Spinal cord (tissue), 10 donors: ENCODE measurements around the gene CES4A. TPM values are rescaled to one million over a fixed set of nuclear protein-coding genes. Genes with fewer than 3 reads are reported as not detected.
"Not testable (repeated sequence)": the region's sequence is repeated elsewhere in the genome, so short reads cannot be mapped to it uniquely, and the experiment has no call there.

Experiments used
- DNase-seq, 6 donors: peaks; one replicate each; pipeline versions ENCODE4 v3.0.0 to v3.0.0-alpha.2; 2013 to 2015; ENCODE audit warnings: low spot score in 6 of 6, low read depth in 4 of 6
- H3K27ac ChIP-seq: one replicate; pipeline ENCODE4 v1.5.1; 2013; ENCODE audit warnings: low read depth, low read length, control low read depth
- H3K27me3 ChIP-seq: one replicate; pipeline ENCODE4 v1.6.1; 2013; ENCODE audit warnings: low read length; ENCODE audit not compliant: control insufficient read depth, insufficient read depth
- H3K36me3 ChIP-seq: one replicate; pipeline ENCODE4 v1.6.1; 2013; ENCODE audit warnings: low read length; ENCODE audit not compliant: control insufficient read depth, insufficient read depth
- H3K4me1 ChIP-seq: one replicate; pipeline ENCODE4 v1.6.1; 2013; ENCODE audit warnings: low read length; ENCODE audit not compliant: control insufficient read depth, insufficient read depth
- H3K4me3 ChIP-seq: one replicate; pipeline ENCODE4 v1.5.1; 2013; ENCODE audit warnings: low read depth, low read length, control low read depth
- H3K9me3 ChIP-seq: one replicate; pipeline ENCODE4 v1.6.1; 2013; ENCODE audit warnings: low read length; ENCODE audit not compliant: control insufficient read depth, insufficient read depth
- WGBS: methylation state at CpG from one replicate; pipeline ENCODE4 v1.1.5; 2013; ENCODE audit warnings: missing lambda C conversion rate; ENCODE audit not compliant: insufficient coverage; 5-methylcytosine and 5-hydroxymethylcytosine counted together
- polyA plus RNA-seq, 2 donors: library from polyadenylated mRNA; unstranded; fragments of 120-200 nt; gene quantifications; one replicate each; pipeline ENCODE4 v1.2.1, GENCODE V29; 2013; ENCODE audit not compliant: insufficient read length in 2 of 2
- total RNA-seq, 2 donors: library from RNA; depleted of rRNA in 1 of 2; stranded (reverse); fragments of 120-200 nt in 1 of 2; fragments of >200 nt in 1 of 2; gene quantifications; one replicate each; pipeline versions ENCODE4 v1.2.3 to v1.2.4, GENCODE V29; 2013 to 2014
- donor health status: healthy.

CES4A gene
- total and polyA plus RNA-seq, 4 donors, result 9.8 to 48.6 (median 20.5) TPM

DNA sequence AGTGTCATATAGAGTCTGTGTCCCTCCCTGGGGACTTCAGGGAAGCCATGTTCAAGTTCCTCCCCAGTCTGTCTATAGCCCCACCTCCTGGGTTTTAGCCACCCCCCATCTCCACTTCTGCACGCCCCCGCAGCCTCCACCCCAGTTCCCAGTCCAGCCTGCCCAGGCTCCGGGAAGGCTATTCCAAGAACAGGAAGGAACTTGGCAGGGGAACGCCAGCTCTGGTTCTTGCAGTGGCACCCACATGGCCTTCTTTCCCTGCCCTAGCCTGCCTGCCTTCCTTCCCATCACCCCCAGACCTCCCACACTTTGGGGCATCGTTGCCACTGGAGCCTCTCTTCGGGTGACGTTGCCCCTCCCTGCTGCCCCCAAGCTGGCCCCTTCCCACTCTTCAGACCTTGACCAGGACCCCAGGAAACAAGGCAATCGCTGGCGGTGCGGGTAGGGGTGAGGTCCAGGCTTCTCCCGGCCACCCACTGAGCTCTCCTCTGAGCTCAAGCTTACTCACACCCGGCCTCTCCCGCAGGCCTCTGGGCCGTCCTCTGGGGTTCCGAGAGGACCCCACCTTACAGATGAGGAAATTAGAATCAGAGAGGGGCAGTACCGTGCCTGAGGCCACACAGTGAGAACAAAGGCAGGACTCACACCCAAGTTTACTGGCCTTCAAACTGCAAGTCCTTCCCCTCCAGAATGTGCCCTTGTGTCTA lies 9.2 kb upstream of the CES4A start:
- Histone ChIP-seq H3K27me3 (no peaks in the 10 kb centered on the region), H3K9me3 (no peaks in the 10 kb centered on the region), H3K27ac (no peak overlapping the region), H3K36me3 (no peaks in the 10 kb centered on the region), H3K4me3 (no peak overlapping the region), H3K4me1 (peaks cover 3% of the 10 kb centered on the region)
- no peak for DNase-seq
- WGBS, result 66% methylated on average over 16 of the region's 16 CpGs

DNA sequence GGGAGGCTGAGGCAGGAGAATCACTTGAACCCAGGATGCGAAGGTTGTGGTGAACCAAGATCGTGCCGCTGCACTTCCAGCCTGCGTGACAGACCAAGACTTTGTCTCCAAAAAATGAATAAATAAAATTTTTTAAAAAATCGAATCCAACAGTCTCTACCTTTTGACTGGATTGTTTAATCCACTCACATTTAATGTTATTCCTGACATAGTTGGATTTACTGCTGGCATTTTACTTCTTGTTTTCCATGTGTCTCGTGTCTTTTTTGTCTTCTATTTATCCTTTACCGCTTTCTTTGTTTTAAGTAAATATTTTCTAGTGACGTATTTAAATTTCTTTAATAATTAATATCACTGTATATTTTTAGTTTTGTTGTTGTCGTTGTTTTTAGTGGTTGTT lies 5.4 kb upstream of the CES4A start:
- Histone ChIP-seq H3K27me3 (no peaks in the 10 kb centered on the region), H3K4me1 (peaks cover 3% of the 10 kb centered on the region), H3K9me3 (no peaks in the 10 kb centered on the region), H3K27ac (no peak overlapping the region), H3K4me3 (no peak overlapping the region), H3K36me3 (no peaks in the 10 kb centered on the region)
- DNase-seq, result no peak
- no CpG with 5 or more reads among the region's 9 CpGs for WGBS

DNA sequence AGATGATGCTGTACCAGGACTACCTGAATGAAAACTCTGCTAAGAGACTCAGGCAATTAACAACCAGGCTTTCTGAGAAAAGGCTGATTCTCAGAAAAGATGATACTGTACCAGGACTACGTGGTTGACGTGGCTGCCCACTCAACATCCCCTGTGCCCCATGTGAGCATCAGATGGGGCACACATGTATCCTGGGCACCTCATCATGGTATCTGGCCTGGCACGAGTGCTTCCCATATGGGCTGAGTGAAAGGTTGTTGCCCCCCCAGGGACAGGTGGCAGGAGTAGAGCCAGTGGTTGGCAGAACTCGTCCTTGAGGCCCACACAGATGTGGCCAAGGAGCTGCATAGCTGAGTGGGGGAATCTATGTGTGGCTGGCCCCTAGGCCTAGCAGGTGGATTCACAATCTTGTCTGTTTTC lies 3.5 kb upstream of the CES4A start:
- Histone ChIP-seq H3K27me3 (no peaks in the 10 kb centered on the region), H3K27ac (no peak overlapping the region), H3K4me1 (no peaks in the 10 kb centered on the region), H3K36me3 (no peaks in the 10 kb centered on the region), H3K4me3 (no peak overlapping the region), H3K9me3 (no peaks in the 10 kb centered on the region)
- 74% methylated on average over 4 of the region's 4 CpGs for WGBS
- no peak for DNase-seq

DNA sequence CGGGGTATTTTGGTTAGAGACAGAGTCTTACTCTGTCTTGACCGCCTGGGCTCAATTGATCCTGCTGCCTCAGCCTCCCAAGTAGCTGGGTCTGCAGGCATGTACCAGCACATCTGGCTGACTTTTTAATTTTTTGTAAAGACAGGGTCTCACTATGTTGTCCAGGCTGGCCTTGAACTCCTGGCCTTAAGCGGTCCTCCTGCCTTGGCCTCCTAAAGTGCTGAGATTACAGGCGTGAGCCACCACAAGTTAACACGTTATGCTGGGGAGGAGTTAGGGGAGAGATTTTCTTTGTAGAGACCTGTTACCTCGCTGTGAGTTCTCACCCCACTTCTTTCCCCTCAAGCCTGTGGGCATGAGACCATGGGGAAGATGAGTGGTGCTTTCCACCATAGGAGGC lies 1.8 kb upstream of the CES4A start:
- 95% methylated on average over 4 of the region's 6 CpGs for WGBS
- Histone ChIP-seq H3K9me3 (no peaks in the 10 kb centered on the region), H3K4me1 (no peaks in the 10 kb centered on the region), H3K36me3 (no peaks in the 10 kb centered on the region), H3K4me3 (no peak overlapping the region), H3K27me3 (no peaks in the 10 kb centered on the region), H3K27ac (no peak overlapping the region)
- DNase-seq, result no peak

DNA sequence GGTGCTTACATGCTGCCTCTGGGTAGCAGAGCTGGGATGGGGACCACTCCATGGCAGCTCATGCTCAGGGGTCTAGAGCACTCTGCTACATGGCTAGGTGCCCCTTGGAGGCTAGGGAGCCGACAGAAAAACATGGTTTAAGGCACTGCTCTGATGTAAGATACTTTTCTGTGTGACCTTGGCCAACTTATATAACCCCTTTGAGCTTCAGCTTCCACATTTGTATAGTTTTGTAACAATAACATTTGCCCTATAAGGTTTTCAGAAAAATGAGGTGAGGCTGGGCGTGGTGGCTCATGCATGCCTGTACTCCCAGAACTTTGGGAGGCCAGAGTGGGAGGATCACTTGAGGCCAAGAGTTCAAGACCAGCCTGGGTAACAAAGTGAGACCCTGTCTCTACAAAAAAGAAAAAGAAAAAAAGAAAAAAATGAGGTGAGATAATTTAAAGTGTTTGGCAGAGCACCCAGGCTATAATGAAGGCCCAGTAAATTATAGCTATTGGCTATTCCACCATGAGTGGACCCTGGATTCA lies 3.2 kb downstream of the CES4A start:
- Histone ChIP-seq H3K9me3 (no peaks in the 10 kb centered on the region), H3K27me3 (no peaks in the 10 kb centered on the region), H3K27ac (no peak overlapping the region), H3K4me1 (peaks cover 3% of the 10 kb centered on the region), H3K36me3 (no peaks in the 10 kb centered on the region), H3K4me3 (no peak overlapping the region)
- WGBS, result 91% methylated on average over 2 of the region's 2 CpGs
- no peak for DNase-seq

DNA sequence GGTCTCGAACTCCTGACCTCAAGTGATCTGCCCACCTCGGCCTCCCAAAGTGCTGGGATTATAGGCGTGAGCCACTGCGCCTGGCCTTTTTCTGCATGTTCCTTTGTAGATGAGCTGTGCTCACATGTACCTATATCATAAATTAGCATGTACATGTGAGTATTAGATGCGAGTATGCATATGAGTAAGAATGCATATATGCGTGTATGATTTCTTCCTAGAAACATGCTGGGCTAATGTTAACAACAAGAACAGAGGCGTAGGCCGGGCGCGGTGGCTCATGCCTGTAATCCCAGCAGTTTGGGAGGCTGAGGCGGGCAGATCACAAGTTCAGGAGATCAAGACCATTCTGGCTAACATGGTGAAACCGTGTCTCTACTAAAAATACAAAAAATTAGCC lies 5.2 kb downstream of the CES4A start:
- not testable (repeated sequence) for DNase-seq, H3K36me3 ChIP-seq, H3K27ac ChIP-seq

DNA sequence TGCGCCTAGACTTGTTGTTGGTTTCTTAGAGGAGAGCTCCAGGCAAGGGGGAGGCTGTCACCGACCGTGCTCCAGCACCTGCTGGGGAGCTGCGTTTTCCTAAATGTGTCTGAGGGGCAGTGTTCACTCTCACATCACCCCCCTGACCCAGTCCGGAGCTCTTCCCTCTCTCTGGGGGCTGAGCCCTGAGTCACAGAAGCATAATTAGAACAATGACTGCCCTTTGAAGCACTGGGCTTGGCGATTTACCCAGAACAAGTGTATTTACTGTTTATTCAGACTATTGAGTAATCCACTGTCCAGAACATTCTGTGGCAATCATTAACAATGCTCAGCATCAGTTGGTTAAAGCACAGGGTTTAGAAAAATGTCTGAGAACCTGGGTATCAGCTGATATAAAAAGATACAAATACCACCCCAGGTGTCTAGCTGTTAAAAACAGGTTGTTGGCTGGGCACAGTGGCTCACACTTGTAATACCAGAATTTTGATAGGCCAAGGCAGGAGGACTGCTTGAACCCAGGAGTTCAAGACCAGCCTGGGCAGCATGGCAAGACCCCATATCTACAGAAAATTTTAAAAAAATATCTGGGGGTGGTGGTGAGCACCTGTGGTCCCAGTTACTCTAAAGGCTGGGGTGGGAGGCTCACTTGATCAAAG lies 8.1 kb downstream of the CES4A start:
- Histone ChIP-seq H3K4me1 (peaks cover 16% of the 10 kb centered on the region), H3K9me3 (no peaks in the 10 kb centered on the region), H3K36me3 (peaks cover 2% of the 10 kb centered on the region), H3K27me3 (peaks cover 4% of the 10 kb centered on the region), H3K27ac (no peak overlapping the region), H3K4me3 (no peak overlapping the region)
- WGBS, result 44% methylated on average over 2 of the region's 6 CpGs
- peak in 1 of 6 donors; percentile 56 for DNase-seq

More for the DNA sequence above, 5.2 kb downstream of the CES4A start:
- not testable (repeated sequence) for H3K4me1 ChIP-seq, H3K27me3 ChIP-seq, H3K4me3 ChIP-seq, H3K9me3 ChIP-seq
- WGBS, result 98% methylated on average over 6 of the region's 12 CpGs

DNA sequence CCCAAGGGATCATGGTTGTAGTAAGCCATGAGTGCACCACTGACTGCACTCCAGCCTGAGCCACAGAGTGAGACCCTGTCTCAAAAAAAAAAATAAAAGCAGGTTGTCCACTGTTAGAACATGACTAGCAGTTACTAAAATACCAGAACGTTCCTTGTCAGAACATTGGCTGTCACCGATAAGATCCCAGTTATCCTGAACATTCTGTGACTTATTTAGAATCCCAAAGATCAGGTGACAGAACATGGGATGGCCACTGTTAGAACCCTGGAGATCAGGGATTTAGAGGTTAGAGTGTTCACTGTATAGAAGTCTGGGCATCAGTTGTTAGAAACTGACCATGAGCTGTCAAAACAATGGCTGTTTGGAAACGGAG lies 8.6 kb downstream of the CES4A start:
- 62% methylated on average over 3 of the region's 3 CpGs for WGBS
- H3K4me1 ChIP-seq, result peaks cover 20% of the 10 kb centered on the region

DNA sequence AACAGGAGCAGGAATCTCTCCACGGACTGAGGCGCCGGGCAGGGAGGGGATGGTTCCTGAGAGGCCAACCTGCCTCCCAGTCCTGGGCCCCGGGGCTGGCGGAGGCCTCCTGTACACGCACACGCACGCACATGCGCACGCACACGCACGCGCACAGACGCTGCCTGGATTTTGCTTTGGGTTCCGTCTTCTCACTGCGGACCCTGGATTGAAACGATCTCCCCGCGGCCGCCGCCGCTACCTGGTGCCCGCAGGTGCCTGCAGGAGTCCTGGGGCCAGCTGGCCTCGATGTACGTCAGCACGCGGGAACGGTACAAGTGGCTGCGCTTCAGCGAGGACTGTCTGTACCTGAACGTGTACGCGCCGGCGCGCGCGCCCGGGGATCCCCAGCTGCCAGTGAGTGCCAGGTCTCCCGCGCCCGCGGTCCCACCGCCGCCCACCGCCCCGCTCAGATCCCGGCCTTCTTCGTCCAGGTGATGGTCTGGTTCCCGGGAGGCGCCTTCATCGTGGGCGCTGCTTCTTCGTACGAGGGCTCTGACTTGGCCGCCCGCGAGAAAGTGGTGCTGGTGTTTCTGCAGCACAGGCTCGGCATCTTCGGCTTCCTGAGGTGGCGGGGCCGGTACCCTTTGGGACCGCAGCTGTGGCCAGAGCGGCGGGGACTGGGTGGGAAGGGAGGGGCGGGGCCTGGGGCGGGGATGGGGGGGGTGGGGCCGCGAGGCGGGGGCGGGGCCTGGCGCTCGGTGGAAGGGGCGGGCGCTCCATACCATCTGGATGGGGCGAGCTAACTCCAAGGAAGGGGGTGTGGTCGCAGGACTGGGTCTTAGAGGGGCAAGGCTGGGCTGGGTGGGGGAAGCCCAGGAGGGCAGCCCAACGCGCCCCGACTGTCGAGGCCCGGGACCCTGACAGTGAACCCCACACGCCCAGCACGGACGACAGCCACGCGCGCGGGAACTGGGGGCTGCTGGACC lies 12.3 kb downstream of the CES4A start:
- under 1% methylated on average over 75 of the region's 89 CpGs for WGBS
- Histone ChIP-seq H3K9me3 (no peaks in the 10 kb centered on the region), H3K27me3 (peaks cover 7% of the 10 kb centered on the region), H3K4me1 (peaks cover 20% of the 10 kb centered on the region), H3K36me3 (peaks cover 19% of the 10 kb centered on the region), H3K27ac (no peak overlapping the region), H3K4me3 (peak overlapping the region; percentile 43)
- peak in 3 of 6 donors; percentile 48 to 93 (median 87) for DNase-seq

More for the DNA sequence above, 8.6 kb downstream of the CES4A start:
- peaks cover 7% of the 10 kb centered on the region for H3K27me3 ChIP-seq
- no peak overlapping the region for H3K27ac ChIP-seq
- no peaks in the 10 kb centered on the region for H3K9me3 ChIP-seq
- H3K4me3 ChIP-seq, result no peak overlapping the region
- peaks cover 2% of the 10 kb centered on the region for H3K36me3 ChIP-seq
- no peak for DNase-seq
